Right lobe of liver (tissue), 4 donors: ENCODE measurements around the gene FBXO47.

Source experiments
- CTCF ChIP-seq, 4 donors: fragments of 200-600 bp in 3 of 4; fragments of 450-650 bp in 1 of 4; IDR thresholded peaks; one replicate each; pipeline versions ENCODE4 v1.5.1 to v1.8.0; 2016 to 2022; ENCODE audit warnings: antibody characterized with exemption in 4 of 4, mild to moderate bottlenecking in 2 of 4
- POLR2A ChIP-seq: fragments of 450-650 bp; IDR thresholded peaks from one replicate; pipeline ENCODE4 v1.6.1; 2017; ENCODE audit warnings: antibody characterized with exemption, mild to moderate bottlenecking
- donor health status: DM: no; HTN: no; CAD: no.
- donor health status: DM: no; HTN: no; CAD: no.
- donor health status: DM: no; HTN: yes; CAD: no.

GRCh38 chr17:38978180-38978579 is 11.0 kb upstream of the FBXO47 start:
- TF ChIP-seq CTCF (IDR thresholded peaks at IDR 0.05) (no peak), POLR2A (no peak)
